ENCODE measurements around the gene NEU4.
"Not testable (repeated sequence)": the region's sequence is repeated elsewhere in the genome, so short reads cannot be mapped to it uniquely, and the experiment has no call there.

The NEU4 gene

GRCh38 chr2:241775223-241776177 lies 33.5 kb upstream of the NEU4 start:
- no peak for FAIRE-seq

GRCh38 chr2:241776336-241777169 lies 32.4 kb upstream of the NEU4 start, which contains the start of gene GAL3ST2:
TSS of gene GAL3ST2 (plus strand) at chr2:241776822. CDS start at chr2:241776956, 134 bp downstream.
- no peak for FAIRE-seq

- no peak for FAIRE-seq
Observed at GRCh38 chr2:241777170-241777685, 31.8 kb upstream of the NEU4 start.

- FAIRE-seq: no peak
Observed at GRCh38 chr2:241777686-241778627, 31.0 kb upstream of the NEU4 start.

- no peak for FAIRE-seq
Observed at GRCh38 chr2:241780939-241781569, 27.9 kb upstream of the NEU4 start.

GRCh38 chr2:241782053-241782452 lies 26.9 kb upstream of the NEU4 start:
- FAIRE-seq: not testable (repeated sequence)

GRCh38 chr2:241788135-241788534 lies 20.9 kb upstream of the NEU4 start:
- FAIRE-seq: no peak

GRCh38 chr2:241788572-241788971 lies 20.4 kb upstream of the NEU4 start:
- no peak for FAIRE-seq

GRCh38 chr2:241791385-241791784 lies 17.6 kb upstream of the NEU4 start:
- FAIRE-seq: not testable (repeated sequence)

GRCh38 chr2:241793385-241793784 lies 15.6 kb upstream of the NEU4 start:
- FAIRE-seq: no peak

- FAIRE-seq: no peak
Observed at GRCh38 chr2:241794250-241794823, 14.7 kb upstream of the NEU4 start.

- FAIRE-seq: peak; percentile 31
Observed at GRCh38 chr2:241795021-241795999, 13.7 kb upstream of the NEU4 start.

- no peak for FAIRE-seq
Observed at GRCh38 chr2:241796209-241796608, 12.8 kb upstream of the NEU4 start.

- no peak for FAIRE-seq
Observed at GRCh38 chr2:241796610-241797138, 12.3 kb upstream of the NEU4 start.

- no peak for FAIRE-seq
Observed at GRCh38 chr2:241797441-241798080, 11.4 kb upstream of the NEU4 start.

- FAIRE-seq: no peak
Observed at GRCh38 chr2:241798081-241798630, 10.8 kb upstream of the NEU4 start.

GRCh38 chr2:241798631-241799521 lies 10.1 kb upstream of the NEU4 start:
- FAIRE-seq: no peak

Data from colon (tissue), 2 donors.